Type B pancreatic cell (in vitro differentiated cells): Measurements from ENCODE around the gene LEKR1. TPM values are rescaled to one million over a fixed set of nuclear protein-coding genes. Genes with fewer than 3 reads are reported as not detected.

Experiments
- DNase-seq: peaks from one replicate; pipeline ENCODE4 v3.0.0; 2021; ENCODE audit warnings: mixed read lengths; ENCODE audit not compliant: unreplicated experiment; ENCODE audit errors: extremely low spot score
- H3K27ac Mint-ChIP-seq: 2 replicates; pipeline ENCODE4 v1.8.0; 2021; ENCODE audit warnings: mild to moderate bottlenecking, mixed read lengths
- H3K27me3 Mint-ChIP-seq: 2 replicates; pipeline ENCODE4 v1.8.0; 2021; ENCODE audit warnings: mixed read lengths
- H3K36me3 Mint-ChIP-seq: 2 replicates; pipeline ENCODE4 v1.8.0; 2021; ENCODE audit warnings: mixed read lengths
- H3K4me1 Mint-ChIP-seq: one replicate; pipeline ENCODE4 v1.8.0; 2021; ENCODE audit warnings: mixed read lengths; ENCODE audit not compliant: unreplicated experiment
- H3K4me3 Mint-ChIP-seq: 2 replicates; pipeline ENCODE4 v1.8.0; 2021; ENCODE audit warnings: mild to moderate bottlenecking, mixed read lengths
- H3K9me3 Mint-ChIP-seq: 2 replicates; pipeline ENCODE4 v1.8.0; 2021; ENCODE audit warnings: mixed read lengths
- total RNA-seq: library from RNA; stranded (reverse); gene quantifications from 2 replicates; pipeline ENCODE4 v1.2.1, GENCODE V29; 2021; ENCODE audit warnings: low replicate concordance
- TF ChIP-seq, protein P1 (sequence below): fragments of 200-600 bp; sonication (generic); conservative IDR thresholded peaks from 2 replicates; pipeline ENCODE4 v1.5.0; 2021; ENCODE audit warnings: antibody characterized with exemption, mild to moderate bottlenecking

The LEKR1 gene
- total RNA-seq, 1 donor from 2014 or later: 1.6 TPM

DNA sequence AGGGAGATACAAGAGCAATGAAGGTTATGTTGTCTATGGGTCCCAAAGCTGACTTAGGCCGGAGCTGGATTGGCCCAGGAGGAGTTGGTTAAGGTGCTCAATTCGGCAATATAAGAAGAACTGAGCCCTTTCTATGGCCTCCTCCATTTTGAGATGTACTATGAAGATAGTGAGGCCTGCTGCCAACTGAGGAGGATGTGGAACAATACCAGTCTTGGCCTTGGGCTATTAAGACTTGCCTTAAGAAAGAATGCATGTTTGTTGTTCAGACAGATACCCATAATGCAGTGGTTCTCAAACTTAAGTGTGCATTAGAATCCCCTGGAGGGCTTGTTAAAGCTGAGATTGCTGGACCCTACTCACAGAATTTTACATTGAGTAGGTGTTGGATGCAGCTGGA lies 24.4 kb upstream of the LEKR1 start:
- H3K27me3 Mint-ChIP-seq: no peaks in the 10 kb centered on the region
- DNase-seq: no peak
- H3K27ac Mint-ChIP-seq: no peak overlapping the region
- no peak overlapping the region for H3K4me3 Mint-ChIP-seq
- no peaks in the 10 kb centered on the region for H3K4me1 Mint-ChIP-seq
- no peaks in the 10 kb centered on the region for H3K36me3 Mint-ChIP-seq
- TF ChIP-seq, protein P1, sequence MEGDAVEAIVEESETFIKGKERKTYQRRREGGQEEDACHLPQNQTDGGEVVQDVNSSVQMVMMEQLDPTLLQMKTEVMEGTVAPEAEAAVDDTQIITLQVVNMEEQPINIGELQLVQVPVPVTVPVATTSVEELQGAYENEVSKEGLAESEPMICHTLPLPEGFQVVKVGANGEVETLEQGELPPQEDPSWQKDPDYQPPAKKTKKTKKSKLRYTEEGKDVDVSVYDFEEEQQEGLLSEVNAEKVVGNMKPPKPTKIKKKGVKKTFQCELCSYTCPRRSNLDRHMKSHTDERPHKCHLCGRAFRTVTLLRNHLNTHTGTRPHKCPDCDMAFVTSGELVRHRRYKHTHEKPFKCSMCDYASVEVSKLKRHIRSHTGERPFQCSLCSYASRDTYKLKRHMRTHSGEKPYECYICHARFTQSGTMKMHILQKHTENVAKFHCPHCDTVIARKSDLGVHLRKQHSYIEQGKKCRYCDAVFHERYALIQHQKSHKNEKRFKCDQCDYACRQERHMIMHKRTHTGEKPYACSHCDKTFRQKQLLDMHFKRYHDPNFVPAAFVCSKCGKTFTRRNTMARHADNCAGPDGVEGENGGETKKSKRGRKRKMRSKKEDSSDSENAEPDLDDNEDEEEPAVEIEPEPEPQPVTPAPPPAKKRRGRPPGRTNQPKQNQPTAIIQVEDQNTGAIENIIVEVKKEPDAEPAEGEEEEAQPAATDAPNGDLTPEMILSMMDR: no peak
- peaks cover 7% of the 10 kb centered on the region for H3K9me3 Mint-ChIP-seq

DNA sequence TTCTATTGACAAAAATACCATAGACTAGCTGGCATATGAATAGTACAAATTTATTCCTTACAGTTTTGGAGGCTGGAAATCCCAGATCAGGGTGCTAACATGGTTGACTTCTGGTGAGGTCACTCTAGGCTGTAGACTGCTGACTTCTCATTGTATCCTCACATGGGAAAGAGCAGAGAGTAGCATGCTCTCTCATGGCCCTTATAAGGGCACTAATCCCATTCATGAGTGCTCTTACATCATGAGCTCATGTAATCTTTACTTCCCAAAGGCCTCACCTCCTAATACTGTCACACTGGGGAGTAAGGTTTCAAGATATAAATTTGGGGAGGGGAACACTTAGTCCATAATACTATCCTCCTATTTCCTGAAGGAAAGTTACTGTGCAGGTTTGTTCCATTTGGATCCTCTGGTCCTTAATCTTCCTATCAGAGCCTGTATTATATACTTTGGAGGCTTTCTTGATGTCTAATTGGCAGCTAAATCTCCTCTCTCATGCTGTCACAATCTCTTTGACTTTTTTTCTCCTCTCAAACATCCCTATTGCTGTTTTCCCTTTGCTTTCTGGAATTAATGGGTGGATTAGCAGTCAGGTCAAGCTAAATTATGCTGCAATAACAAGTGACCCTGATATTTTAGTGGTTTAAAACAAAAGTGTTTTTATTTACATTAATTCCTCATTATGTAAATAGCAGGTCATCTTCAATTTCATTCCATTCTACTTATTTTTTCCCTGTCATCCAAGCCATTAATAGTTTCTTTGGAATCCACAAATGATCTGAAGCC lies 23.1 kb upstream of the LEKR1 start:
- DNase-seq: no peak
- Mint-ChIP-seq H3K36me3 (no peaks in the 10 kb centered on the region), H3K27me3 (no peaks in the 10 kb centered on the region), H3K4me3 (no peak overlapping the region), H3K4me1 (peaks cover 4% of the 10 kb centered on the region), H3K27ac (no peak overlapping the region), H3K9me3 (peaks cover 7% of the 10 kb centered on the region)
- TF ChIP-seq, protein P1: no peak

DNA sequence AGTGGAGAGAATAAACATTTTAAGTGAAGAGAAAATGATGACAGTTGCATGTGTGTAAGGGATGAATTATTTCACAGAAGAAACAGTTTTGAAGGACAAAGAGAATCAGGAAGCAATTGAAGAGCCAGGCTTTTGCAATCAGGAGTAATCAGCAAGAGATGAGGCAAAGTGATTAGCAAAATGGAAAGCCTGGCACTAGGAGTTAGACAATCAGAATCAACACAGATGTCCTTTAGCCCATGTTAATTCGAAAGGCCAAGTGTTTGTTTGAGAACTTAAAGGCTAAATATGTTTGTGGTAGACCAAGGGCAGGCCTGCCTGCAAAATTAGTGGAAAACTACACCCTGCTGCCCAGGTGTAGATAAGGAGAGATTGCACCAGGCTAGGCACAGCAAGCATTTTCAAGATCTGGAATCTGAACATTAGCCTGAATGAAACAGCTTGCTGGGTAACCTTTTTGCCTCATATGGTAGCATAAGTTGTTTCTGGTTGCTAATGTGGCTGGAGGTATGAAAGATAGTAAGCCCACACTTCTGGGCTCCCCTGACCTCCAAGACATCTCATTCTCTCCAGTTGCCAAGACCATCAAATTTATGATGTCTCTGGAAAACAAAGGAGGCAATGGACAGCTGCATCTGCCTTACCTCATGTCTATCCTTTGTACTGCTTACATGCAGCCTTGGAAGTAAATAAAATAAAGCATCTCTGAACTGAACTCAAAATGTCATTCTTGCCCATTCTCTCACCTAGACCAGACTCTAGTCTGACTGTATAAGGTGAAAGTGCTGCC lies 22.0 kb upstream of the LEKR1 start:
- Mint-ChIP-seq H3K27ac (no peak overlapping the region), H3K36me3 (no peaks in the 10 kb centered on the region), H3K4me1 (peaks cover 5% of the 10 kb centered on the region), H3K27me3 (no peaks in the 10 kb centered on the region), H3K4me3 (no peak overlapping the region), H3K9me3 (peaks cover 7% of the 10 kb centered on the region)
- TF ChIP-seq, protein P1: no peak
- DNase-seq: no peak

DNA sequence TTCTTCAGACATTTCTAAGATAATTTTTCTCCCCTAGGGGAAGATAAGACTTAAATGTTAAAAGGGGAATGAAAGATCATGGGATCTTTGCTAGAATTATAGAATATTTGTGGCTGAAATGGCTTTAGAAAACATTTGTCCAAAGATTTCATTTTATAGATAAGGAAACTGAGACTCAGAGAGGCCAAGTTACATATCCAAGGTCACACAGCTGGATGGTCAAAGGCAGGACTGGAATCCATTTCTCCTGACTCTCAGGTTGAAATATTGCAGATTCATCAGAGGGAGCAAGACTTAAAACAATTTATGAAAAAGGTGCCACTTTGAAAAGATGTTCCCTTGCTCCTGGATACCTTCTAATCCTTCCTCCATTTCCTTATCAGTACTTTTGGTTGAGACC lies 19.5 kb upstream of the LEKR1 start:
- Mint-ChIP-seq H3K36me3 (no peaks in the 10 kb centered on the region), H3K27me3 (no peaks in the 10 kb centered on the region), H3K9me3 (no peaks in the 10 kb centered on the region), H3K4me3 (no peak overlapping the region), H3K4me1 (peaks cover 20% of the 10 kb centered on the region), H3K27ac (no peak overlapping the region)
- DNase-seq: no peak
- TF ChIP-seq, protein P1: no peak

DNA sequence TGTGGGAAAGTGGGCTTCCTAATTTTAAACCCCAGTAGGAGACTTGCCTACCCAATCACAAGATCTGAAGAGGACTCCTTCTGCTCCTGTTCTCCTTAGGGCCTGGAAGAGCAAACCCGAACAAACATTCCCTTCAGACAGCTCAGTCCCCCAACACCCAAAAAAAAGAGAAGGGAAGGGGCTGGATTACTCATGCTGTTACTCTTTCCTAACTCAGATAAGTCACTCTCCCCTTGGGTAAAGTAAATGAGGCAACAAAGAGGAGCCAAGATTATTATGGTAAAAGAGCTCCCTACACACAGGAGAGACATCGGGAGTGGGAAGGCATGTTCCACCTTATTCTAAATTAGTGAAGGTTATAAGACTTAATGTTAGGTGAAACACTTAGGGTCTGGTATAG lies 18.1 kb upstream of the LEKR1 start:
- no peak overlapping the region for H3K27ac Mint-ChIP-seq
- H3K36me3 Mint-ChIP-seq: no peaks in the 10 kb centered on the region
- H3K9me3 Mint-ChIP-seq: no peaks in the 10 kb centered on the region
- H3K27me3 Mint-ChIP-seq: no peaks in the 10 kb centered on the region
- peaks cover 22% of the 10 kb centered on the region for H3K4me1 Mint-ChIP-seq
- TF ChIP-seq, protein P1: no peak
- no peak overlapping the region for H3K4me3 Mint-ChIP-seq
- DNase-seq: no peak
